ENCODE measurements around the gene NAGLU. TPM values are rescaled to one million over a fixed set of nuclear protein-coding genes. Genes with fewer than 3 reads are reported as not detected.

The NAGLU gene
- total and polyA plus RNA-seq, 2 of the 13 experiments (the other 11 are each of a cell fraction or from before 2014, with no cell fraction given), result 28.2 to 40.1 TPM

GRCh38 chr17:42536372-42537155, 523 bp downstream of the NAGLU start (continued):
- TF ChIP-seq ARID4A (CRISPR knock-in tag; IDR thresholded peaks at IDR 0.05; ENCODE audit: borderline replicate concordance) (peak; percentile 95), REL (CRISPR knock-in tag; conservative IDR thresholded peaks at IDR 0.05) (peak; percentile 69), ZBTB38 (CRISPR knock-in tag; IDR thresholded peaks at IDR 0.05) (peak; percentile 76), ZNF20 (CRISPR knock-in tag; IDR thresholded peaks at IDR 0.05) (no peak), ZNF562 (CRISPR knock-in tag; IDR thresholded peaks at IDR 0.05; ENCODE audit: borderline replicate concordance) (no peak), ZNF713 (CRISPR knock-in tag; IDR thresholded peaks at IDR 0.05) (0 out of 2 replicates have a peak, but pooled peaks have one; percentile 54), TSC22D2 (CRISPR knock-in tag; IDR thresholded peaks at IDR 0.05; ENCODE audit: borderline replicate concordance) (peak; percentile 90; the same call in 1 of the 2 replicates), RXRA (CRISPR knock-in tag; IDR thresholded peaks at IDR 0.05) (peak; percentile 81), BCLAF1 (IDR thresholded peaks at IDR 0.05) (no peak), MIER3 (CRISPR knock-in tag; IDR thresholded peaks at IDR 0.05; ENCODE audit: borderline replicate concordance) (peak; percentile 16; the same call in 1 of the 2 replicates), KDM5B (CRISPR knock-in tag; IDR thresholded peaks at IDR 0.05; ENCODE audit: borderline replicate concordance) (0 out of 2 replicates have a peak, but pooled peaks have one; percentile 40), HOXD1 (CRISPR knock-in tag; IDR thresholded peaks at IDR 0.05) (peak; percentile 37; the same call in 1 of the 2 replicates), E2F1 (CRISPR knock-in tag; IDR thresholded peaks at IDR 0.05) (no peak), SRSF9 (IDR thresholded peaks at IDR 0.05; ENCODE audit: borderline replicate concordance, insufficient read depth, low read depth, low read length, poor library complexity, severe bottlenecking) (no peak), NR3C1 (CRISPR knock-in tag; IDR thresholded peaks at IDR 0.05) (no peak), HIVEP1 (CRISPR knock-in tag; IDR thresholded peaks at IDR 0.05) (no peak), ZKSCAN8 (CRISPR knock-in tag; IDR thresholded peaks at IDR 0.05; ENCODE audit: borderline replicate concordance) (0 out of 2 replicates have a peak, but pooled peaks have one; percentile 71), ZNF549 (CRISPR knock-in tag; IDR thresholded peaks at IDR 0.05) (no peak), IRF9 (CRISPR knock-in tag; IDR thresholded peaks at IDR 0.05; ENCODE audit: borderline replicate concordance) (peak; percentile 56; the same call in 1 of the 2 replicates)

All from HepG2 (cell line).